GM04503 (cell line): Measurements from ENCODE around the gene EPOP.
"Not testable (repeated sequence)": the region's sequence is repeated elsewhere in the genome, so short reads cannot be mapped to it uniquely, and the experiment has no call there.

Experiments used
- DNase-seq: peaks from one replicate; pipeline ENCODE4 v3.0.0-alpha.2; 2012; ENCODE audit warnings: low read depth

Gene EPOP

GRCh38 chr17:38653230-38653629, 21.5 kb downstream of the EPOP start:
- DNase-seq: no peak

GRCh38 chr17:38650653-38651173, 24.0 kb downstream of the EPOP start:
- DNase-seq: not testable (repeated sequence)

- DNase-seq: no peak
Measured at GRCh38 chr17:38637951-38638350, 36.8 kb downstream of the EPOP start.

- DNase-seq: no peak
Measured at GRCh38 chr17:38636054-38636453, 38.7 kb downstream of the EPOP start.

- no peak for DNase-seq
Measured at GRCh38 chr17:38632334-38632733, 42.4 kb downstream of the EPOP start.

- no peak for DNase-seq
Measured at GRCh38 chr17:38628441-38628840, 46.3 kb downstream of the EPOP start.

- no peak for DNase-seq
Measured at GRCh38 chr17:38627957-38628356, 46.8 kb downstream of the EPOP start.

GRCh38 chr17:38626606-38627226, 48.0 kb downstream of the EPOP start:
- DNase-seq: not testable (repeated sequence)

GRCh38 chr17:38625482-38625881, 49.3 kb downstream of the EPOP start:
- DNase-seq: no peak

- not testable (repeated sequence) for DNase-seq
Measured at GRCh38 chr17:38624782-38625355, 49.9 kb downstream of the EPOP start.
